ENCODE results near the gene OR10A3.

GRCh38 chr11:7906481-7906880, 35.0 kb downstream of the OR10A3 start:
- TF ChIP-seq POLR2A (IDR thresholded peaks at IDR 0.05; ENCODE audit: borderline replicate concordance, extremely low read depth, insufficient read depth, insufficient read length) (no peak), RAD21 (IDR thresholded peaks at IDR 0.05; ENCODE audit: low read depth) (no peak), YY1 (IDR thresholded peaks at IDR 0.05; ENCODE audit: extremely low read depth, insufficient replicate concordance, low read depth, low read length) (no peak), ZNF274 (IDR thresholded peaks at IDR 0.05; ENCODE audit: low read depth, low read length) (no peak), ZBTB33 (IDR thresholded peaks at IDR 0.05; ENCODE audit: extremely low read depth, insufficient replicate concordance, low read length) (no peak)
